Pons (tissue), 1 donor: ENCODE measurements around the gene TRPM3.
"Not testable (repeated sequence)": the region's sequence is repeated elsewhere in the genome, so short reads cannot be mapped to it uniquely, and the experiment has no call there.

ENCODE experiments used
- DNase-seq: peaks from one replicate; pipeline ENCODE4 v3.0.0-alpha.2; 2016; ENCODE audit warnings: low spot score

TRPM3 gene

DNA sequence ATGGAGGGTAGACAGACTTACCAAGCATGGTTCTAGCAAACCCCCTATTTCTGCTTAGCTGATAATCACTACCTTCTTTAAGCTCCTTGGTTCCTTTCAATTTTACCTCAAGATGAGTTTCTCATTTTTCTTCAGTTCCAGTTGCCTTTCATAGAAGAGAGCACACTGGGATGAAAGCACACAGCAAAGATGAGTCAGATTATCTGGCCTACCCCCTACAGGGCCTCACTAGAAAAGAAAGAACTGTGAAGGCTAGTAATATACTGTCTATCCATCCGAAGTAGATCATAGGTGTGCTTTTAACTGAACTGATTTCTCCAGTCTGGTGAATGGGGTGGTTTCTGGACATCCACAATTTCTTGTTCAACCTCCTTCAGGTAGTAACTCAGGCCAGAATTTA lies 122.5 kb downstream of the TRPM3 start:
- no peak for DNase-seq

GRCh38 chr9:70995511-70995910 lies 125.9 kb downstream of the TRPM3 start:
- DNase-seq: no peak

GRCh38 chr9:70994582-70994981 lies 126.8 kb downstream of the TRPM3 start:
- no peak for DNase-seq

GRCh38 chr9:70988551-70988950 lies 132.9 kb downstream of the TRPM3 start:
- no peak for DNase-seq

DNA sequence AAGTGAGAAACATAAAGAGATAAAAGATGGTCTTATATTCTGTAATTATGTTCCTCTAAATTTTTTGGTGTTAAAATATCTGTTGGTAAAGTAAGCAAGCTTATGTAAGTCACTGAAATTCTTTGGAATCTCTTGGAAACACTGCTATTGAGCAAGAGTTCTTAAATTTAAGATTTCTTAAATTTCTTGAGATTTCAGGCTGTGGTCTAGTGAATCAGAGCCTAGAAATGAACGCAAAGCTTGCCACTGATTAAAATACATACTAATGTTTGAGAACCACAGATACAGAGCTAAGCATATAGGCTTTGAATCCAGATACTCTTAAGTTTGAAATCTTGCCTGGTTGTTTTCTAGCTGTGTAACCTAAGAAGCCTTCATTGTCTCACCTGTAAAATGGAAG lies 133.4 kb downstream of the TRPM3 start:
- DNase-seq: no peak

- no peak for DNase-seq
Observed at GRCh38 chr9:70986984-70987383, 134.4 kb downstream of the TRPM3 start.

DNA sequence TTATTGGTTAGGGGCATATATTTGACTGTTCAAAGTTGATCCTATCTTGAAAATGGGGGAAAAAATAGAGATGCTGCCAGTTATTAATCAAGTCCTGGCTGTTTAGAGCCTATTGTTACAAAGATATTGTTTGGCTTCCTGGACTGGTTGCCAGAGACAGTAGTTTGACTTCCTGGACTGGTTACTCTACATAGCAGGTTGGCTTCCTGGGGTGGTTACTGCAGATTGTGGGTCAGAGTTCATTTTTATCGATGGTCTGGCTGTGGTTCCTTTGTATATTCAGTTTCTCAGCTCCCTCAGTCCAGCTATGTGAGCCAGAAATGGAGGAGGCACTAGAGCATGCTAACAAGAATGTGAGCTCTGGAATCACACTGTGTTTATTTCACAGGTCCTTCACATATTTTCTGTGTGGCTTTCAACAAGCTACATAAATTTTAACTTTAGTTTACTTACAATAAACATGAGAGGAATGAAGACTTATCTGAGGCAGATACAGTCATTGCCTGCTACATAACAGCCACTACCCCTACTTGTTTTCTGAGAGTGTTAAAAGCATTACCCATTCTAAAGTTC lies 137.6 kb downstream of the TRPM3 start:
- DNase-seq: no peak

DNA sequence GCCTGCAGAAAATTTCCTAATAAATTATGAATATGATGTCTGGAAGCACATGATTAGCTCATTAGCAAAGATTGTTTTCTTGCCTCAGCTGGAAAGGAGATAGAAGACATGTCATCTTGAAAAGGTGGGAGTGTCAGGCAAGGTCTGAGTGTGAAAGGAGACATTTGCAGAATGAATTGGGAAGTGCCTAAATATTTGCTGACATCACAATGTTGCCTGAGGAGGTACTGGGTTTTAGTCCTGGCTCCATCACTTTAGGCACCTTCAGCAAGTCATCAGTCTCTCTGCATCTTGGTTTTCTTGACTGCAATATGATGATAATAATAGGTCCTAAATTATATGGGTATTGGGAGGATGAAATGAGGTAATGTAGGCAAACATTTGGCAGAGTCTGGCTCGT lies 140.1 kb downstream of the TRPM3 start:
- DNase-seq: no peak

- no peak for DNase-seq
Observed at GRCh38 chr9:70979966-70980365, 141.5 kb downstream of the TRPM3 start.

DNA sequence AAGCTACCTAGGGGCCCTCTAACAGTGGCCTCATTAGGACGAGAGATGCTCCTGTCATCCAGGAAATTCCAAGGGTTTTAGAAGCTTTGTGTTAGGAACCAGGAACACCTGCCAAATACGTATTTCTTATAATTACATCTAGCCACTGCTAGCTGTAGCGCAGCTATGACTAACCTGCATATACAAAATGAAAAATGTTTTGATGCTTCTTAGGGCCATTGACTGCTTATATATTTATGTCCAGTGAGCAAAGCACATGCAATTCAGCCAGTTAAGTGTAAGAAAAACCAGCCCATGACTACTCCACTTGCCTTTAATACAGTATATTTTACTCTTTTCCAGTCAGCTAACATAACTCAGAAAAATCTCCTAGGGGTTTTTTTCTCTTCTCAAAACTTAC lies 143.3 kb downstream of the TRPM3 start:
- DNase-seq: no peak

DNA sequence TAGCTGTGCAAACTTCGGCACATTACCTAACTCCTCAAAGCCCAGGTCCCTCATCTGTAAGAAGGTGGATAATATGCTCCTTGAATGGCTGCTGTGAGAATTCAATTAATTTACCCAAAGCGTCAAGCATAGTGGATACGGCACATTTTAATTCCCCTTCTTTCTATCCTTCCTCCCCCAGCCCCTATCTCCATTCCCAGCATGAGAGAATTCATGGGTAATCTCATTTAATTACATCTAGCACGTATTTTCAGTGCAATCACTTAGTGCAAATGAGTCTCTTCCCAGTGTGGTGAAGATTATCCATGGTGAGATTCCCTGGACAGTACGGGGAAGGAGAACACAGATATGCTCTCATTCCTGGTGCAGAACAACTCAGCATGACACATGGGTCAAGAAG lies 145.6 kb downstream of the TRPM3 start:
- DNase-seq: no peak

DNA sequence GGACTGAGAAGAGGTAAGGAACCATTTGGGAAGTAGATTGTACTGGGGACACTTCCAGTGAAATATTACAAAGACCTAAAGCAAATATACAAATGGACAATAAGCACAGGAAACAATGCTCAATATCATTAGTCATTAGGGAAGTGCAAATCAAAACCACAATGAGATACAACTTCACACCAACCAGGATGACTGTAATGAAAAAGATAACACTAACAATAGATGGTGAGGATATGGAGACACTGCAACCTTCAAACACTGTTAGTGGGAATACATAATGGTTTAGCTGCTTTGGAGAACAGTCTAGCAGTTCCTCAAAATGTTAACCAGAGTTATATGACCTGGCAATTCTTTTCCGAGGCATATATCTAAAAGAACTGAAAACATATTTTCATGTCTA lies 149.7 kb downstream of the TRPM3 start:
- DNase-seq: no peak

DNA sequence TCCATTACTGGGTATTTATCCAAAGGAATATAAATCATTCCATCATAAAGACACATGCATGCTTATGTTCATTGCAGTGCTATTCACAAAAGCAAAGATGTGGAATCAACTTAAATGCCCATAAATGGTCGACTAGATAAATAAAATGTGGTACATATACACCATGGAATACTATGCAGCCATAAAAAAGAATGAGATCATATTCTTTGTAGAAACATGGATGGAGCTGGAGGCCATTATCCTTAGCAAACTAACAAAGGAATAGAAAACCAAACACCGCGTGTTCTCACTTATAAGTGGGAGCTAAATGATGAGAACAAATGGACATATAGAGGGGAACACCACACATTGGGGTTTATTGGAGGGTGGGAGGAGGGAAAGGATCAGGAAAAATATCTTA lies 155.0 kb downstream of the TRPM3 start:
- DNase-seq: not testable (repeated sequence)

DNA sequence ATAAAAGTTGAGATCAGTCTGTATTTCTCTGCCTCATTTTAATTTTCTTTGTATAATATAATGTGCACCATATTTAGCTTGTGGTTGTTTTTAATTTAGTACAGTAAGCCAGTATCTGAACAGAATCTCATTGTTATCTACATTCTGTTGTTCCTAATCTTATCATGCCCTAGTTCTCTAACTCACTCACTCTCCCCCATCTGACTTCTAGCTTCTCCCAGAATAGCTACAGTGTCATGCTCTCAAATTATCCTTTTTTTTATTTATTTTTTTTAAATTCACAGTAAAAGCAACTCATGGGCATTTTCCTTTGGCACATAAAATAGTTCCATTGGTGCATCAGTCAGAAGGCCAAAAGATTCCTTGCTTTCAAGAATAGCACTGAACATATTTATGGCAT lies 156.6 kb downstream of the TRPM3 start:
- no peak for DNase-seq

GRCh38 chr9:70963554-70963953 lies 157.9 kb downstream of the TRPM3 start:
- DNase-seq: no peak

- DNase-seq: no peak
Observed at GRCh38 chr9:70962761-70963440, 158.5 kb downstream of the TRPM3 start.

DNA sequence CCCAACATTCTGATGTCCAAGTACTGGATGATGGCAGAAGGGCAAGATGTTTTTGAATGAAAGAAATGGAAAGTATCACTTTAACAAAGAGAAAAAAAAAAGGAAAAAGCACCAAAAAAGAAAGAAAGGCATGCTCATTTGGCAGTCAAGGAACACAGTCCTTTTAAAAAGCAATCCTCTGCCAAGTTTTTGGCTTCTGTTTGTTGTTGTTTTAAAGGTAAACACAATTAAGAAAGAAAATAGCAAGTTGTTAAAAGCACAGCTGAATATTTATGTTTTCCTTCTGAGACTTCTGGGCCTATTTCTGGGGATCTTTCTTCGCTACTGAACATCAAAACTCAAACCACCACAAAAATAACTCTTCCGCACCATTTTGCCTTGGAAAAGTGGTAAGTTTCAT lies 162.1 kb downstream of the TRPM3 start:
- DNase-seq: peak; percentile 53

GRCh38 chr9:70954596-70955143 lies 166.8 kb downstream of the TRPM3 start:
- no peak for DNase-seq

- DNase-seq: no peak
Observed at GRCh38 chr9:70954126-70954525, 167.3 kb downstream of the TRPM3 start.

GRCh38 chr9:70951749-70952727 lies 169.4 kb downstream of the TRPM3 start:
- DNase-seq: no peak

DNA sequence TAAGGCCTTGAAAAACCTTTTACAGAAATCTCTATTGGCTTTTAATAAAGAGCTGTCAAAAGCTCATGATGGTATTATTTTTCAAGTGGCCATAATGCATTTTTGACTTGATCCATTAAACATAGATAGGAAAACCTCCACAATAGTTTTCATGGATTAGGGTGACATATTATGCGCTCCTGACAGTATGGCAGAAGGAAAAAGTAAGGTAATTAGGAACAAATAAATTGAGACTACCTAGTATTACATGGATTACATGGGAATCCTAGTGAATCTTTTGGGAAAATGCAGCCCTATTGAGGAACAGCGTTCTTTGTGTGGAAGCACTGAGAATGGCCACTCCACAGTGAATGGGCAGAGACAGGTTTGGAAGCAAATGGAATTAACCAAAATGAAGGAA lies 171.2 kb downstream of the TRPM3 start:
- DNase-seq: no peak

GRCh38 chr9:70949239-70949638 lies 172.2 kb downstream of the TRPM3 start:
- DNase-seq: no peak

DNA sequence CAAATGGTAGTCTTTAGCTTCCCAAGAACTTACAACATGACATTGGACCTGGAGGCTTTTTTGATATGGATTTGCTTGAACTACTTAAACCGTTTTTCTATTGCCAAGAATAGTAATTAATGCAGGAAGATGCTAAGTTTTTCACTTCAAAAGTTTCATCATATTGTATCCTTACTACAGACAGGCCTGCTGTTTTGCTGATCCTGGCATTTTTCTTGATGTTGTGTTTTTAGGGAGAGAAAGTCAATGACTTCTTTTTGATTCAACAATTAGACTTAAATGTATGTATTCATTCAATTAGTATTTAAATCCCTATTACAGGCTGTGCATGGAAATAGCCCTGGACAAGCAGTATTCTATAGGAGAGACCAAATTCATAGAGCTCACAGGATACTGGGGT lies 172.7 kb downstream of the TRPM3 start:
- no peak for DNase-seq
